GM12878 (cell line): Measurements from ENCODE around the gene AOPEP. TPM values are rescaled to one million over a fixed set of nuclear protein-coding genes. Genes with fewer than 3 reads are reported as not detected.

Experiments
- ATAC-seq: fragments of 200-7000 bp; cut with Tn5 transposase; 3 replicates; pipeline ENCODE4 v1.9.1; 2020; ENCODE audit warnings: mild to moderate bottlenecking, moderate library complexity
- BruUV-seq: library from RNA; stranded (reverse); fragments of 400-500 nt; replicated peaks from 2 replicates; lab custom pipeline; 2021; lab: Mats Ljungman, UMichigan
- CTCF ChIA-PET: fragments of 300-600 bp; sonication (Branson Sonifier 250); formaldehyde crosslinking; extraction: SDS; loops from one replicate; lab custom pipeline; 2021; ENCODE audit warnings: inconsistent platforms; lab: Yijun Ruan, JAX
- POLR2A ChIA-PET: fragments of 350-600 bp; formaldehyde crosslinking; extraction: SDS; loops from one replicate; lab custom pipeline; 2021; ENCODE audit warnings: inconsistent platforms; lab: Charles Lee
- RAD21 ChIA-PET: fragments of 300-600 bp; sonication (Branson Sonifier 250); formaldehyde crosslinking; loops from one replicate; lab custom pipeline; 2023; ENCODE audit warnings: antibody characterized with exemption; ENCODE audit not compliant: unreplicated experiment; lab: Charles Lee
- SMC1A ChIA-PET: fragments of 300-600 bp; sonication (Branson Sonifier 250); formaldehyde crosslinking; loops from one replicate; lab custom pipeline; 2023; ENCODE audit not compliant: unreplicated experiment, uncharacterized antibody; lab: Charles Lee
- DNase-seq: peaks from one replicate; pipeline ENCODE4 v3.0.0-alpha.2; 2011; ENCODE audit warnings: low read depth, low spot score
- FAIRE-seq: peaks from 3 replicates; lab custom pipeline; 2011; peaks lifted over from hg19 to GRCh38; lab: Jason Lieb, UNC
- H2AFZ ChIP-seq: 2 replicates; pipeline ENCODE4 v1.6.0; 2011; ENCODE audit warnings: low read depth, low read length, control low read depth; ENCODE audit not compliant: control insufficient read depth
- H3K27ac ChIP-seq: 2 replicates; pipeline ENCODE4 v1.5.1; 2011; ENCODE audit warnings: control low read depth; ENCODE audit not compliant: control insufficient read depth, insufficient read depth
- H3K27me3 ChIP-seq, 2 experiments: replicated peaks in 1 of 2; 2 replicates each; pipeline versions ENCODE4 v1.6.0 to v1.6.1; 2011; ENCODE audit warnings: low read length in 1 of 2; ENCODE audit not compliant: control insufficient read depth in 2 of 2, insufficient read depth in 2 of 2
- H3K36me3 ChIP-seq, 2 experiments: 2 replicates each; pipeline ENCODE4 v1.5.1; 2011; ENCODE audit warnings: low read length in 1 of 2; ENCODE audit not compliant: control insufficient read depth in 2 of 2, insufficient read depth in 2 of 2
- H3K4me1 ChIP-seq: 2 replicates; pipeline ENCODE4 v1.6.1; 2011; ENCODE audit warnings: mild to moderate bottlenecking, low read length, moderate library complexity, mixed read lengths; ENCODE audit not compliant: control insufficient read depth, insufficient read depth
- H3K4me2 ChIP-seq: 2 replicates; pipeline ENCODE4 v1.6.0; 2011; ENCODE audit warnings: control low read depth; ENCODE audit not compliant: control insufficient read depth, insufficient read depth
- H3K4me3 ChIP-seq: fragments of 200-600 bp; sonication (generic); 2 replicates; pipeline ENCODE4 v1.5.1; 2016
- H3K79me2 ChIP-seq: 2 replicates; pipeline ENCODE4 v1.6.0; 2011; ENCODE audit warnings: low read length; ENCODE audit not compliant: control insufficient read depth, insufficient read depth
- H3K9ac ChIP-seq: 2 replicates; pipeline ENCODE4 v1.8.0; 2011; ENCODE audit warnings: low read length, control low read depth, mixed read lengths; ENCODE audit not compliant: control insufficient read depth, insufficient read depth
- H3K9me3 ChIP-seq: replicated peaks from 3 replicates; pipeline ENCODE4 v1.5.1; 2011; ENCODE audit warnings: mild to moderate bottlenecking, low read length; ENCODE audit not compliant: control insufficient read depth, insufficient read depth
- H4K20me1 ChIP-seq: 2 replicates; pipeline ENCODE4 v1.6.0; 2011; ENCODE audit not compliant: control insufficient read depth, insufficient read depth
- BCLAF1 ChIP-seq: fragments of 450-650 bp; IDR thresholded peaks from 2 replicates; pipeline ENCODE4 v1.6.1; 2017; ENCODE audit warnings: antibody characterized with exemption, mild to moderate bottlenecking, moderate library complexity
- HDAC2 ChIP-seq: fragments of 200-600 bp; sonication (generic); IDR thresholded peaks from 2 replicates; pipeline ENCODE4 v1.6.1; 2017
- PBX3 ChIP-seq: IDR thresholded peaks from 2 replicates; pipeline ENCODE4 v1.6.1; 2011; ENCODE audit warnings: mild to moderate bottlenecking, low read depth, low read length, moderate library complexity; ENCODE audit not compliant: insufficient replicate concordance
- WGBS: methylation state at CpG from one replicate; pipeline ENCODE4 v1.1.6; 2016; ENCODE audit warnings: low lambda C conversion rate; ENCODE audit not compliant: insufficient replicate concordance, insufficient coverage; ENCODE audit errors: missing lambda C conversion rate; 5-methylcytosine and 5-hydroxymethylcytosine counted together
- in situ Hi-C: fragments of 300-500 bp; cut with MboI; formaldehyde crosslinking; loops from 9 replicates; pipeline ENCODE4 v1.14.3; 2018; ENCODE audit warnings: mixed read lengths
- intact Hi-C: fragments of 100-400 bp; cut with micrococcal nuclease; formaldehyde crosslinking; loops from one replicate; pipeline ENCODE4 v1.14.2; 2022; ENCODE audit not compliant: unreplicated experiment
- polyA plus RNA-seq, 11 experiments: library from polyadenylated mRNA; depleted of rRNA in 4 of 11; unstranded in 6 of 11; stranded (reverse) in 5 of 11; fragments of >200 nt; fragmentation: Nextera tagmentation in 4 of 11; fragmentation: Illumina TruSeq in 1 of 11; extraction: Ambion mirVana in 4 of 11; extraction: Trizol in 1 of 11; gene quantifications; 1 replicate in 1 of 11; 2 replicates in 10 of 11; pipeline versions ENCODE4 v1.2.1 to v1.2.3, GENCODE V29; 2011 to 2016; ENCODE audit warnings: inconsistent platforms in 2 of 11, missing spikeins in 2 of 11, low read depth in 1 of 11
- total RNA-seq, 4 experiments: library from RNA; depleted of rRNA in 3 of 4; stranded (reverse); fragments of >200 nt in 3 of 4; fragmentation: Illumina TruSeq in 1 of 4; extraction: Trizol in 1 of 4; gene quantifications; 2 replicates each; pipeline versions ENCODE4 v1.2.1 to v1.2.3, GENCODE V29; 2013 to 2021

Gene AOPEP
- total and polyA plus RNA-seq, 10 of the 15 experiments (the other 5 are each of a cell fraction or from before 2014, with no cell fraction given): 2.3 to 16.9 (median 10.1) TPM

GRCh38 chr9:94700445-94700844 is 26.1 kb upstream of the AOPEP start:
- no peak for FAIRE-seq

More at GRCh38 chr9:94700445-94700844, 26.1 kb upstream of the AOPEP start:
- ChIA-PET CTCF (interaction anchor here (0.7 kb wide), 1 partner anchor 20 kb away, joined by 3 read pairs; no protein-coding TSS in a partner anchor), POLR2A (no interaction called here), SMC1A (no interaction called here), RAD21 (no interaction called here)
- no peak overlapping the region for H3K4me3 ChIP-seq
- H3K27ac ChIP-seq: no peak overlapping the region
- 51% methylated on average over 3 of the region's 3 CpGs for WGBS
- in situ Hi-C loops: no loop called here
- H3K36me3 ChIP-seq: no peaks in the 10 kb centered on the region
- no peak for DNase-seq
- H3K4me1 ChIP-seq: no peaks in the 10 kb centered on the region
- H3K9ac ChIP-seq: no peak overlapping the region
- ATAC-seq: no peak
- H3K27me3 ChIP-seq: peaks cover 0 to 2% of the 10 kb centered on the region in 2 experiments; a peak in 1 of 4 replicates
- BruUV-seq: no TSS peak
- intact Hi-C loops: no loop called here
- TF ChIP-seq PBX3: no peak
- TF ChIP-seq HDAC2: no peak
- no peak for TF ChIP-seq BCLAF1
- no peaks in the 10 kb centered on the region for H3K79me2 ChIP-seq
- no peak overlapping the region for H2AFZ ChIP-seq
- no peaks in the 10 kb centered on the region for H4K20me1 ChIP-seq
- no peaks in the 10 kb centered on the region for H3K9me3 ChIP-seq
- no peak overlapping the region for H3K4me2 ChIP-seq
